Nephron progenitor cell (in vitro differentiated cells): ENCODE results near the gene ACAP3.
A peak's percentile ranks its signal among the peaks of the same experiment; 100 is the strongest.

Experiments used
- DNase-seq: peaks from one replicate; pipeline ENCODE4 v3.0.0; 2021
- H3K27ac Mint-ChIP-seq: 2 replicates; pipeline ENCODE4 v1.8.0; 2021; ENCODE audit warnings: mild to moderate bottlenecking, moderate library complexity, mixed read lengths
- H3K27me3 Mint-ChIP-seq: 2 replicates; pipeline ENCODE4 v1.8.0; 2021; ENCODE audit warnings: mild to moderate bottlenecking, low read depth, mixed read lengths; ENCODE audit not compliant: poor library complexity
- H3K36me3 Mint-ChIP-seq: 2 replicates; pipeline ENCODE4 v1.8.0; 2021; ENCODE audit warnings: low read depth, mixed read lengths
- H3K4me1 Mint-ChIP-seq: 2 replicates; pipeline ENCODE4 v1.8.0; 2021; ENCODE audit warnings: mixed read lengths
- H3K4me3 Mint-ChIP-seq: 2 replicates; pipeline ENCODE4 v1.8.0; 2021; ENCODE audit warnings: mild to moderate bottlenecking, moderate library complexity, mixed read lengths
- H3K9me3 Mint-ChIP-seq: 2 replicates; pipeline ENCODE4 v1.8.0; 2021; ENCODE audit warnings: mild to moderate bottlenecking, moderate library complexity, mixed read lengths
- CTCF ChIP-seq: fragments of 200-600 bp; sonication (generic); IDR thresholded peaks from 2 replicates; pipeline ENCODE4 v1.5.0; 2021; ENCODE audit warnings: antibody characterized with exemption

ACAP3 gene

DNA sequence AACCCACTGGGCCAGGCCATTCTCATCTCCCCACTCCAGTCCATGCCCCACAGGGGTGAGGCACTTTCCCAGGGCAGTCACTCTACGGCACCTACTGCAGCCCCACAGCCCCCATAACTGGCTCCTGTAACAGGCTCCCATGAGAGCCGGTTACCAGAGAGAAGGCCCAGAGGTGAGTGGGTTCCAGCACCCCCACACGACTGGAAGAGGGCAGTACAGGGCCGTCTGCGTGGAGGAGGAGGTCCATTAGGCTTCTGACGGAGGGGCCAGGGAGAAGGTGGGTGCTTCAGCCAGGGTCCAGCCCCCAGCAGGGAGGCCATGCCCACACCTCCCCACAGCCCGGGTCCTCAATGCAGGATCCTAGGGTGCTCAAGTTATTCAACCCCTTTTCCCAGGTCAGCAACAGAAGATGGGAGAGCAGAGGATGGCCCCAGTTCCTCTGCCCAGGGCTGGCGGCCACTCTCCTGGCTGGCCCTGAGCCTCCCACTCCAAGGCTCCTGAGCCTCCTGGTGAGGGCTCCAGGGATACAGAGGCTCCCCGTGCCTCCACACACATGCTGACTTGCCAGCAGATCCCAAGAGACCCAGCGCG is 1.6 kb downstream of the ACAP3 start:
- Mint-ChIP-seq H3K4me3 (peak overlapping the region; percentile 85), H3K36me3 (no peaks in the 10 kb centered on the region), H3K9me3 (no peaks in the 10 kb centered on the region), H3K27me3 (peaks cover 6% of the 10 kb centered on the region), H3K4me1 (peaks cover 27% of the 10 kb centered on the region), H3K27ac (peak overlapping the region; percentile 51)
- TF ChIP-seq CTCF = no peak
- DNase-seq = no peak

DNA sequence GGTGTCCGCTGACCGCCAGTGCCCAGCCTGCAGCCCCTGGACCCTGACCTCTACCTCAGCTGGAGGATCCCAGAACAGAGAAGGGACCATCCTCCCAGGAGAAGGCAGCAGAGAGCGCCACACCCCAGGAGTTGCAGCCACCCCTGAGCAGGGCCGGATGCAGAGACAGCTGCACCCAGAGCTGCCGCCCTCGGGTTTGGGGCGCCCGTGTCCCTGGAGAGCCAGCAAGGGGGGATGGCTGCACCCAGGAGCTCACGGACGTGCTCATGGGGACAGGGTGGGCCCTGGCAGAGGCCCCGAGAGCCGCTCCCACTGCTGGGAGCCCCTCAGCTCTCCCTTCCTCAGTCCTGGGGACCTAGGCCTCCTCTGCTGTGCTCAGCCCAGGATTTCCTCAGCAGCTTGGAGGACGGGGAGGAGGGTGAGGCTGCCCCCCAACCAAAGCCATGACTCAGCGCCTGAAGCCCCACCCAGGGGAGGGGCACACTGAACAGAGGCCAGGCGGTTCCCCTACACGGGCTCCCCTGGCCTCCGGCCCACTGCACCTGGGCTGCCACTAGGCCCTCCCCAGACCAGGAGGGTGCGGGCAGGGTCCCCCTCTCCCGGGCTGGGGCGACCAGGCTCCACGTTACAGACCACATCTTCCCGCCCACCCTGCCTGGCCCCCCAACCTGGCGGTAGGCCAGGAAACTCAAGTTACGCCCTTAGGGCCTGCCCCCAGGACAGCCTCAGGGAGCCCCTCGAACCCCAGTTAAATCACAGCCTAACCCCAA is 2.2 kb downstream of the ACAP3 start:
- Mint-ChIP-seq H3K27ac (peak overlapping the region; percentile 51), H3K27me3 (peaks cover 3% of the 10 kb centered on the region), H3K4me3 (peak overlapping the region; percentile 85), H3K4me1 (peaks cover 27% of the 10 kb centered on the region), H3K9me3 (no peaks in the 10 kb centered on the region), H3K36me3 (no peaks in the 10 kb centered on the region)
- no peak for TF ChIP-seq CTCF
- DNase-seq = no peak

DNA sequence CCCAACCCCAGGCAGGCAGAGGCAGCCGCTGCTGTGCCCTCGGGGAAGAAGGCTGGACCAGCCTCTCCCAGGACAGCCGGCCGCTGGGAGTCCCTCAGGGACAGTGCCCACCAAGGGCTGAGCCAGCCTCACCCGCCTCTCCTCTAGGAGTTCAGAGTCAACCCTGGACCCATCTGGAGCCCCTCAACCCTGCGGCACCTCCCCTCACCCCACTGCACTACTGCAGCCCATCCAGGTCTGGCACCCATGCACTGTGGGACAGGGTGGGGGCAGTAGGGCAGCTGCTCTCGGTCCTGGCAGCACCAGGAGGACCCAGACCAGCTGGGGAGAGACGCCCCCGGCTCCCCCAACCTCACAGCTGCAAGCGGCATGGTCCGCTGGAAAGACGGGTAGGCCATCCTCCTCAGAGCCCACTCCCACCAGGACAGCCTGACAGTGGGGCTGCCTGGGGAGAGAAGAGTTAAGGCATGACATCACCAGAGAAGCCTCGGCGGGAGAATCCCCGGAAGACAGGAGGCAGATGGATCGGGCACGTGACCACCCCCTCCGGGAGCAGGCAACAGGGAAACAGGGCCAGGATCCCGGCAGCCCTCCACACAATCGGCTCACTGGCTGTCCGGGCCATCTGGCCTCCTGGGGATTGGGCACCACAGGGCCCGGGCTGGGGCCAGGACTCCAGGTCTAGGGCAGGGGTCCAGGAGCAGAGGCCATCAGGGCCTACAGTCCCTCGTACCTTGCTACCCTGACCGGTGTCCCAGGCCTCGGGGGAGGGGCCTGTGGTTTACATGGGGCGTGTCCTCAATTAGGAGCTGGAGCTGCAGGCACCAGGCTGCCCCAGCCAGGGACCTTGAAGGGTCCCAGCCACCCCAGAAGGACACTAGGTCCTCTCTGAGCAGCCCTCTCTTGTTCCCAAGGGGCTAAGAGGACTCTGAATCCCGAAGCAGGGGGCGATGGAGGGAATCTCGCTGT is 3.1 kb downstream of the ACAP3 start:
- Mint-ChIP-seq H3K9me3 (no peaks in the 10 kb centered on the region), H3K4me1 (peaks cover 27% of the 10 kb centered on the region), H3K4me3 (peak overlapping the region; percentile 68), H3K27me3 (peaks cover 6% of the 10 kb centered on the region), H3K36me3 (no peaks in the 10 kb centered on the region), H3K27ac (peak overlapping the region; percentile 69)
- TF ChIP-seq CTCF = no peak
- peak; percentile 76 for DNase-seq

GRCh38 chr1:1303736-1304135 is 4.0 kb downstream of the ACAP3 start:
- no peak for TF ChIP-seq CTCF
- Mint-ChIP-seq H3K36me3 (no peaks in the 10 kb centered on the region), H3K27me3 (peaks cover 3% of the 10 kb centered on the region), H3K4me1 (peaks cover 27% of the 10 kb centered on the region), H3K27ac (no peak overlapping the region), H3K4me3 (no peak overlapping the region), H3K9me3 (no peaks in the 10 kb centered on the region)
- no peak for DNase-seq

DNA sequence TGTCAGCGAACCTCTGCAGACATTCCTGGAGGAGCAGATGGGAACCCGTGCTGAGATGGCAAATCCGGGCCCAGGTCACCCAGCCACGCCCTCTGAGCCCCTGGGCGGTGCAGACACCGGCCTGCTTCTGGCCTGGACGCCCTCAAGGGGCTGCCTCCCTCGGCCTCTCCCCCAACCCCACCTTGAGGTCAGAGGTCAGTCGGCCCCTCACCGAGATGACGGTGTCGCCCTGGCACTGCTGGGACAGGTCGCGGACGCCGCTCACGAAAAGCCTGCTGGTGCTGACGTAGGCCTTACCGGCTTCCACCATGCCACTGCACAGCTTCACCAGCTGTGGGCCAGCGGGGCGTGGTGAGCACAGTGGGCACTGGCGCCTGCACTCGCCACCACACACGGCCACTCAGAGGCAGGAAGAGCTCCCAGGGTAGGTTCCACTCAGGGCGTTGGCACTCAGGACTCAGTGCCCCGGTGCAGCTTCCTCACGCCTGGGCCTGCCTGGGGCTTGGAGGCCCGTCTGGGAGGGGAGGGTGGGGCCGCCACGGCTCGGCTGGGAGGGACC is 4.7 kb downstream of the ACAP3 start:
- Mint-ChIP-seq H3K4me1 (peaks cover 27% of the 10 kb centered on the region), H3K27ac (no peak overlapping the region), H3K36me3 (no peaks in the 10 kb centered on the region), H3K27me3 (peaks cover 3% of the 10 kb centered on the region), H3K9me3 (no peaks in the 10 kb centered on the region), H3K4me3 (no peak overlapping the region)
- no peak for DNase-seq
- TF ChIP-seq CTCF = no peak
